SH-SY5Y (cell line): ENCODE measurements around the gene EPG5.

Experiments
- GATA2 ChIP-seq: IDR thresholded peaks from 2 replicates; pipeline ENCODE4 v1.6.1; 2011; ENCODE audit warnings: mild to moderate bottlenecking, low read depth, low read length
- GATA3 ChIP-seq: IDR thresholded peaks from 2 replicates; pipeline ENCODE4 v1.6.1; 2011; ENCODE audit warnings: low read depth, mild to moderate bottlenecking, low read length, moderate library complexity

GRCh38 chr18:45879681-45880655 lies 87.2 kb downstream of the EPG5 start:
- TF ChIP-seq GATA2 (no peak), GATA3 (no peak)
